Activated naive CD8-positive, alpha-beta T cell (primary cell): ENCODE results near the gene LGALS14.
"Not testable (repeated sequence)": the region's sequence is repeated elsewhere in the genome, so short reads cannot be mapped to it uniquely, and the experiment has no call there.

Source experiments
- H3K27ac Mint-ChIP-seq: one replicate; pipeline ENCODE4 v1.8.0; 2021; ENCODE audit warnings: mixed read lengths
- H3K27me3 Mint-ChIP-seq: one replicate; pipeline ENCODE4 v1.8.0; 2021; ENCODE audit warnings: mixed read lengths
- H3K36me3 Mint-ChIP-seq: one replicate; pipeline ENCODE4 v1.8.0; 2021; ENCODE audit warnings: mixed read lengths
- H3K4me1 Mint-ChIP-seq: one replicate; pipeline ENCODE4 v1.8.0; 2021; ENCODE audit warnings: low read depth, mixed read lengths
- H3K4me3 Mint-ChIP-seq: one replicate; pipeline ENCODE4 v1.8.0; 2021; ENCODE audit warnings: mild to moderate bottlenecking, mixed read lengths
- H3K9me3 Mint-ChIP-seq: one replicate; pipeline ENCODE4 v1.8.0; 2021; ENCODE audit warnings: low read depth, mixed read lengths

The LGALS14 gene

GRCh38 chr19:39720144-39720543 lies 15.9 kb downstream of the LGALS14 start:
- H3K27ac Mint-ChIP-seq, H3K4me3 Mint-ChIP-seq, H3K36me3 Mint-ChIP-seq, H3K4me1 Mint-ChIP-seq, H3K9me3 Mint-ChIP-seq: not testable (repeated sequence)
- peaks cover 26% of the 10 kb centered on the region for H3K27me3 Mint-ChIP-seq

GRCh38 chr19:39725995-39726394 lies 21.7 kb downstream of the LGALS14 start:
- Mint-ChIP-seq H3K27me3 (peaks cover 8% of the 10 kb centered on the region), H3K4me3 (no peak overlapping the region), H3K27ac (no peak overlapping the region), H3K4me1 (no peaks in the 10 kb centered on the region), H3K36me3 (no peaks in the 10 kb centered on the region), H3K9me3 (no peaks in the 10 kb centered on the region)

GRCh38 chr19:39727070-39727800 lies 23.0 kb downstream of the LGALS14 start:
- no peaks in the 10 kb centered on the region for H3K4me1 Mint-ChIP-seq
- no peaks in the 10 kb centered on the region for H3K36me3 Mint-ChIP-seq
- H3K27ac Mint-ChIP-seq: no peak overlapping the region
- H3K27me3 Mint-ChIP-seq: peaks cover 6% of the 10 kb centered on the region
- H3K9me3 Mint-ChIP-seq: no peaks in the 10 kb centered on the region
- H3K4me3 Mint-ChIP-seq: no peak overlapping the region

- no peaks in the 10 kb centered on the region for H3K9me3 Mint-ChIP-seq
- H3K27me3 Mint-ChIP-seq: peaks cover 4% of the 10 kb centered on the region
- H3K4me3 Mint-ChIP-seq: no peak overlapping the region
- no peak overlapping the region for H3K27ac Mint-ChIP-seq
- H3K36me3 Mint-ChIP-seq: no peaks in the 10 kb centered on the region
- H3K4me1 Mint-ChIP-seq: no peaks in the 10 kb centered on the region
Measured at GRCh38 chr19:39728040-39728439, 23.8 kb downstream of the LGALS14 start.

GRCh38 chr19:39729594-39729993 lies 25.3 kb downstream of the LGALS14 start:
- Mint-ChIP-seq H3K4me1 (no peaks in the 10 kb centered on the region), H3K27ac (no peak overlapping the region), H3K9me3 (no peaks in the 10 kb centered on the region), H3K36me3 (no peaks in the 10 kb centered on the region), H3K4me3 (no peak overlapping the region), H3K27me3 (peaks cover 4% of the 10 kb centered on the region)

GRCh38 chr19:39731685-39732084 lies 27.4 kb downstream of the LGALS14 start:
- Mint-ChIP-seq H3K9me3 (no peaks in the 10 kb centered on the region), H3K36me3 (no peaks in the 10 kb centered on the region), H3K27ac (no peak overlapping the region), H3K4me3 (no peak overlapping the region), H3K4me1 (peaks cover 7% of the 10 kb centered on the region), H3K27me3 (peaks cover 4% of the 10 kb centered on the region)

GRCh38 chr19:39733841-39734240 lies 29.6 kb downstream of the LGALS14 start:
- Mint-ChIP-seq H3K27me3 (peaks cover 4% of the 10 kb centered on the region), H3K36me3 (no peaks in the 10 kb centered on the region), H3K4me3 (no peak overlapping the region), H3K27ac (no peak overlapping the region), H3K9me3 (no peaks in the 10 kb centered on the region), H3K4me1 (peaks cover 14% of the 10 kb centered on the region)

- Mint-ChIP-seq H3K9me3 (no peaks in the 10 kb centered on the region), H3K27ac (no peak overlapping the region), H3K36me3 (no peaks in the 10 kb centered on the region), H3K4me1 (peaks cover 22% of the 10 kb centered on the region), H3K4me3 (no peak overlapping the region), H3K27me3 (peaks cover 8% of the 10 kb centered on the region)
Measured at GRCh38 chr19:39735688-39736087, 31.4 kb downstream of the LGALS14 start.

- Mint-ChIP-seq H3K27ac (no peak overlapping the region), H3K27me3 (peaks cover 6% of the 10 kb centered on the region), H3K4me3 (no peak overlapping the region), H3K4me1 (peaks cover 23% of the 10 kb centered on the region), H3K36me3 (no peaks in the 10 kb centered on the region), H3K9me3 (no peaks in the 10 kb centered on the region)
Measured at GRCh38 chr19:39736088-39736487, 31.8 kb downstream of the LGALS14 start.

- H3K4me3 Mint-ChIP-seq: no peak overlapping the region
- H3K27ac Mint-ChIP-seq: no peak overlapping the region
- H3K9me3 Mint-ChIP-seq: no peaks in the 10 kb centered on the region
- peaks cover 26% of the 10 kb centered on the region for H3K4me1 Mint-ChIP-seq
- no peaks in the 10 kb centered on the region for H3K36me3 Mint-ChIP-seq
- peaks cover 6% of the 10 kb centered on the region for H3K27me3 Mint-ChIP-seq
Measured at GRCh38 chr19:39737351-39737750, 33.1 kb downstream of the LGALS14 start.

- Mint-ChIP-seq H3K9me3 (no peaks in the 10 kb centered on the region), H3K36me3 (no peaks in the 10 kb centered on the region), H3K4me1 (peaks cover 26% of the 10 kb centered on the region), H3K27me3 (peaks cover 8% of the 10 kb centered on the region), H3K4me3 (no peak within 1 kb of the TSS), H3K27ac (no peak within 1 kb of the TSS)
Measured at GRCh38 chr19:39737891-39738290, 33.6 kb downstream of the LGALS14 start, which contains the start of gene CLC. CLC (minus strand) TSS chr19:39738029; CDS start chr19:39737952, 77 bp downstream.

- no peak overlapping the region for H3K4me3 Mint-ChIP-seq
- peaks cover 26% of the 10 kb centered on the region for H3K4me1 Mint-ChIP-seq
- H3K9me3 Mint-ChIP-seq: no peaks in the 10 kb centered on the region
- no peak overlapping the region for H3K27ac Mint-ChIP-seq
- H3K36me3 Mint-ChIP-seq: no peaks in the 10 kb centered on the region
- H3K27me3 Mint-ChIP-seq: peaks cover 10% of the 10 kb centered on the region
Measured at GRCh38 chr19:39738814-39739213, 34.5 kb downstream of the LGALS14 start.

GRCh38 chr19:39740395-39740794 lies 36.1 kb downstream of the LGALS14 start:
- peak overlapping the region; percentile 58 for H3K4me3 Mint-ChIP-seq
- H3K27ac Mint-ChIP-seq: peak overlapping the region; percentile 22
- H3K9me3 Mint-ChIP-seq: no peaks in the 10 kb centered on the region
- peaks cover 26% of the 10 kb centered on the region for H3K4me1 Mint-ChIP-seq
- H3K36me3 Mint-ChIP-seq: no peaks in the 10 kb centered on the region
- peaks cover 12% of the 10 kb centered on the region for H3K27me3 Mint-ChIP-seq

- no peak overlapping the region for H3K27ac Mint-ChIP-seq
- H3K36me3 Mint-ChIP-seq: no peaks in the 10 kb centered on the region
- H3K27me3 Mint-ChIP-seq: peaks cover 20% of the 10 kb centered on the region
- no peaks in the 10 kb centered on the region for H3K9me3 Mint-ChIP-seq
- H3K4me3 Mint-ChIP-seq: no peak overlapping the region
- H3K4me1 Mint-ChIP-seq: peaks cover 5% of the 10 kb centered on the region
Measured at GRCh38 chr19:39745643-39746042, 41.4 kb downstream of the LGALS14 start.

- Mint-ChIP-seq H3K4me3 (no peak overlapping the region), H3K9me3 (no peaks in the 10 kb centered on the region), H3K27me3 (peaks cover 20% of the 10 kb centered on the region), H3K4me1 (no peaks in the 10 kb centered on the region), H3K36me3 (no peaks in the 10 kb centered on the region), H3K27ac (no peak overlapping the region)
Measured at GRCh38 chr19:39746836-39747529, 42.7 kb downstream of the LGALS14 start.
